ENCODE measurements around the gene SLC38A9.

Gene SLC38A9

DNA sequence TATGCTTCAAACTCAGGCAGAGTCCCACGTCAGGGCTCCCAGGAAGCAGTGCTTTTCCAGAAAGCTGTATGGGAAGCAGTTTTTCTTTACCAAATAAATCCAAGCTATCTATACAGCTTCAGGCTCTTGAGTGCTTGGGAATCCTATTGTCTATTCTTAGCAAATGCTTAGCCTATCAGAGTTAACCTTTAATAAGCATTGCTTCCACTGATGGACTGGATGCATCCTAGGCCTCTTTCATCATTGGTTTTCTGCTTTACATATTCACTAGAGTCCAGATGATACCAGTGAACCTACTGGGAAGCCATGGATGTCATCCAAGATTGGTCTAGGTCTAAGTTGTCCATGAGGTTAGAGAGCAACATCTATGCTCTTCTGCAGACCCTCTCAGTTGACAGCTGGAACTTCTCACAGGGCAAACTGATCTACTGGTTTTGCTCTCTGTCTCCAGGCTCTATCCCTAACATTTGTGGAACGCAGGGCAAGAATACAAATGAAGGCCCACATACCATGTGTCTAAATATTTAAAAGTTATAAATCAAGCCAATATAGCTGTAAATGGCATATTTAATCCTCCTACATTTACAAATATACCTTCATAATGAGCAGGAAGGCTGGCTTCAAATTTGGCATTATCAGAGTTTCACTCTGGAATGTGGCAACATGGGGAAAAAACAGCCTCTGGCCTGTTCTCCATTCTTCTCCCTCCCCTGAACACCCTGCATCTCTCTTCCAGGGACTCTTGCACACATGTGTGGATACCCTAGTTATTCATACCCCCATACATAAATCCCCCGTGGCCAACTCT is 127.5 kb downstream of the SLC38A9 start:
- no peak for DNase-seq (ENCODE audit: low read depth in 1 of 2, low spot score in 1 of 2)

DNA sequence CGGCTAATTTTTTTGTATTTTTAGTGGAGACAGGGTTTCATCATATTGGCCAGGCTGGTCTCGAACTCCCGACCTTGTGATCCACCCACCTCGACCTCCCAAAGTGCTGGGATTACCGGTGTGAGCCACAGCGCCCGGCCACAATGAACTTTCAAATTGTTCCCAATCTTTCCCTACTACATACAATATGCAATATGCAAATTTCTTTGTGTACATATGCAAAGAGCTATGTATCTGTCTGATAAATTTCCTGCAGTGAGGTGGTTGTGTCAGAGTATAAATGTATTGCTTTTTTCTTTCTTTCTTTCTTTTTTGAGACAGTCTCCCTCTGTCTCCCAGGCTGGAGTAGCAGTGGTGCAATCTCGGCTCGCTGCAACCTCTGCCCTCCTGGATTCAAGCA is 128.5 kb downstream of the SLC38A9 start:
- DNase-seq (ENCODE audit: low read depth in 1 of 2, low spot score in 1 of 2): no peak

DNA sequence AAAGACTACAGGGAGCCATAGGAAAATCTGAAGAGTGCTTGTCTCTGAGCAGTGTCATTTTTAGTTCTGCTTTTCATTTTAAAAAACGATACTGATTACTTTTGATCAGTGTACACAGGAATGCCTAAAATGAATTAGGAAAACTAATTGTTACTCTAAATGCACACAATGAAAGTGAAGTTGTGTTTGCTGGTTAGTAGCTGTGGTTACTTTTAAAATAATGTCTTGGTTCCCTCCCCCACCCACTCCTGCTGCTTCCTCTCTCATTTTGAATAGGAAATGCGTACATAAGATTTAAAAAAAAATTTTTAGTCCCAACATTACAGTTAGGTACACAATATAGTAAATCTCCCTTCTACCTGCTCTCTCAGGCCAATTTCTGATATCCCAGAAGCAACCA is 129.9 kb downstream of the SLC38A9 start:
- DNase-seq (ENCODE audit: low read depth in 1 of 2, low spot score in 1 of 2): no peak

DNA sequence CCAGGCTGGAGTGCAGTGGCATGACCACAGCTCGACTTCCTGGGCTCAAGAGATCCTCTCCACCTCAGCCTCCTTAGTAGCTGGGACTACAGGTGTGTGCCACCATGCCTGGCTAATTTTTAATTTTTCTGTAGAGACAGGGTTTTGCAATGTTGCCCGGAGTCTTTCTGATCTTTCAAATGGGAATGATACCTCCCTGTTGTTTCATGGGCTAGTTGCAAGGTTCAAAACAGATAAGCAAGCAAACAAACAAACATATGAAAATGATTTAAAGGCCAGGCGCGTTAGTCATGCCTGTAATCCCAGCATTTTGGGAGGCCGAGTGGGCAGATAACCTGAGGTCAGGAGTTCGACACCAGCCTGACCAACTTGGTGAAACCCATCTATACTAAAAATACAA is 132.1 kb downstream of the SLC38A9 start:
- DNase-seq (ENCODE audit: low read depth in 1 of 2, low spot score in 1 of 2): no peak

DNA sequence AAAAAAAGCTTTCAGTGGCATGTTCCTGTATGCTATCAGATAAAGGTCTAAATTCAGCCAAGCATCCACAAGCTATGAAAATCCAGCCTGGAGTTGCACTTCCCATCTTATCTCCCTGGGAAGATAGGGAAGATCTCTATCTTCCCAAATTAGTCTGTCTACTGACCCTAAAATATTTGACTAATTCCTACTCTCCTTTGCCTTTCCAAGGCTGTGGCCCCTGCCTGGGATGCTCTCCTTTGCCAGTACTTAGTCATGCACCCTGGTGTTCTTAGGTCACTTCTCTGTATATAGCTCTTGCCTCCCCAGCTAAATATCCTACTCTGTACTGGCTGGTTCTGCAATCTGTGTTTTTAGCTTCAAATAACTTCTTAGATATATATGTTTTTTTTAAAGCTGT is 133.4 kb downstream of the SLC38A9 start:
- no peak for DNase-seq (ENCODE audit: low read depth in 1 of 2, low spot score in 1 of 2)

DNA sequence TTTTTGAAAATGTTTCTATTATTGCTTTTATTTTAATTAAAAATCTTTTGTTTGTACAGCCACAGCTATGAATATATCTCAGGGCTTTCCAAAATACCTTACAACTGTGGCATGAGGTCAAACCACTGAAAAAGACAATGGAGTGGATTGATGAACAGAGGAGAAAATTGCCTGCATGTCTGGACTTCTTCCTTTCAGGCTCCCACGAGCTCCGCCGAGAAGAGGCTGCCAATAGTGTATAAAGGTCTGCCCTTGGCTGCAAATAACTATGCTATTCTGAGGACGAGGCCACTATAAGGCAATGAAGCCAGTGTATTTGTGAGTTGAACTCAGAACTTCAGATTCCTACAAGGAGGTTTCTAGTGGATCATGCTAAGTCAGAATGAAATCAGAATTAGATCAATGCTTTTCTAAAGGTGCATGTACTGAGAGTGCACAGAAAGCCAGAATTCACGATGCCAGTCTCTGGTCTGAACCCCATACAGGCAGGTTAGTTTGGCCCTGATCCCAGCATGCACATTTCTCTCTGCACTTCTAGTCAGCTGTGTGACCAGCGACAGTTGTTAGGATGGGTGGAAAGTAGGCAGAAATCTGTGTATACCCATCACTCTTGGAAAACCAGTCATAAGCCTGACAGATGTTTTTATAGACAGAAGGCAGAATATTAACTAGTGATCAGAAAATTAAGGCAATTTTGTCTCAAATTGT is 134.6 kb downstream of the SLC38A9 start:
- DNase-seq (ENCODE audit: low read depth in 1 of 2, low spot score in 1 of 2): no peak

DNA sequence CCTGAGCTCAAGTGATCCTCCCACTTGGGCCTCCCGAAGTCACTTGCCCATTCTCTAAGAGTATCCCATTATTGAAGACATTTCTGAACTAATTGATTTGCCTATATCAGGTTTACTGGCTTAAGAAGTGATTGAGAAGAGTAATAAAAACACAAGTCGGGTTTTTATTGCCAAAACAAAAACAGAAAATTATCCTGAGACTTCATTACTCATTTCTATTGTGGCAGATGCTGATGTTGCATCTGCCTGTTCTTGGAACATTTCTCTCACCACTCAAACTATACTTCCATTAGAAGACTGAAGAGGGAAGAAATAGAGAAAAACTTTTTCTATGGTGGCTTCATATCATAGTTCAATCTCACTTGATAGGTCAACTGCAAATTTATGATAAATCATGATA is 135.5 kb downstream of the SLC38A9 start:
- no peak for DNase-seq (ENCODE audit: low read depth in 1 of 2, low spot score in 1 of 2)

Data from stimulated activated CD4-positive, alpha-beta T cell treated with anti-CD3 and anti-CD28 coated beads, Interleukin-15, amount 100 ng/mL, for 1 hour (primary cell).